ENCODE data around the gene COL23A1. TPM values are rescaled to one million over a fixed set of nuclear protein-coding genes. Genes with fewer than 3 reads are reported as not detected.

Gene COL23A1
- polyA plus RNA-seq, 3 donors: 0.11 to 0.21 TPM; not detected in 1

- no peak overlapping the region for H3K27ac Mint-ChIP-seq
- no peak overlapping the region for H3K9ac ChIP-seq (ENCODE audit: insufficient read depth, low read length, poor library complexity, severe bottlenecking)
- H3K36me3 ChIP-seq (replicated peaks in 1 of 2; ENCODE audit: control insufficient read depth in 1 of 2, insufficient read depth in 2 of 2, low read length in 2 of 2): no peaks in the 10 kb centered on the region
- H3K79me2 ChIP-seq (ENCODE audit: insufficient read depth, low read length): no peaks in the 10 kb centered on the region
- no peaks in the 10 kb centered on the region for H3K9me3 ChIP-seq (replicated peaks in 1 of 2; ENCODE audit: control insufficient read depth in 1 of 2, insufficient read depth in 1 of 2, low read length in 2 of 2)
- H3K9me3 Mint-ChIP-seq: peaks cover 0 to 2% (median 0%) of the 10 kb centered on the region in 7 donors
- H3K36me3 Mint-ChIP-seq: no peaks in the 10 kb centered on the region
- H3K27ac ChIP-seq (ENCODE audit: low read depth in 1 of 2, low read length in 2 of 2): no peak overlapping the region
- peaks cover 30 to 56% of the 10 kb centered on the region in 2 donors for H3K4me1 ChIP-seq (ENCODE audit: control insufficient read depth in 1 of 2, insufficient read depth in 2 of 2, low read length in 2 of 2)
- H3K27me3 ChIP-seq (ENCODE audit: control insufficient read depth in 2 of 2, insufficient read depth in 2 of 2, low read length in 2 of 2): no peaks in the 10 kb centered on the region
- intact Hi-C loops (cut with micrococcal nuclease): no loop called here
- H3K27me3 Mint-ChIP-seq (ENCODE audit: low read depth in 3 of 3): peaks cover 0 to 4% (median 2%) of the 10 kb centered on the region in 3 donors
- no peak overlapping the region for H3K4me3 Mint-ChIP-seq
- no peak for DNase-seq
- H3K4me1 Mint-ChIP-seq: peaks cover 22% of the 10 kb centered on the region
- no peaks in the 10 kb centered on the region for H4K20me1 ChIP-seq (ENCODE audit: insufficient read depth, low read length)
- WGBS (ENCODE audit: insufficient coverage): 93% methylated on average over 2 of the region's 2 CpGs
- H2AFZ ChIP-seq (ENCODE audit: insufficient read depth, low read depth, low read length, poor library complexity, severe bottlenecking): no peak overlapping the region
- H3K4me3 ChIP-seq (replicated peaks in 1 of 3; ENCODE audit: low read depth in 2 of 3, low read length in 3 of 3): no peak overlapping the region
- no peak overlapping the region for H3K4me2 ChIP-seq (replicated peaks; ENCODE audit: extremely low read depth, low read length, poor library complexity, severe bottlenecking)
- TF ChIP-seq CTCF (IDR thresholded peaks at IDR 0.05): no peak
These were observed 344.8 kb downstream of the COL23A1 start for GRCh38 chr5:178245389-178245788.

- no peak overlapping the region for H3K9ac ChIP-seq (ENCODE audit: insufficient read depth, low read length, poor library complexity, severe bottlenecking)
- peak overlapping the region in 5 of 7 donors; percentile 23 to 81 (median 26) for H3K27ac Mint-ChIP-seq
- no peak for TF ChIP-seq CTCF (IDR thresholded peaks at IDR 0.05)
- H3K27me3 Mint-ChIP-seq (ENCODE audit: low read depth in 3 of 3): peaks cover 0 to 3% (median 2%) of the 10 kb centered on the region in 3 donors
- no peaks in the 10 kb centered on the region for H3K36me3 Mint-ChIP-seq
- H3K4me3 Mint-ChIP-seq: no peak overlapping the region
- peaks cover 28% of the 10 kb centered on the region for H3K4me1 Mint-ChIP-seq
- DNase-seq: peak in 1 of 3 donors; percentile 30
- H3K36me3 ChIP-seq (replicated peaks in 1 of 2; ENCODE audit: control insufficient read depth in 1 of 2, insufficient read depth in 2 of 2, low read length in 2 of 2): no peaks in the 10 kb centered on the region
- H3K4me2 ChIP-seq (replicated peaks; ENCODE audit: extremely low read depth, low read length, poor library complexity, severe bottlenecking): no peak overlapping the region
- WGBS (ENCODE audit: insufficient coverage): no CpG with 5 or more reads among the region's 2 CpGs
- H4K20me1 ChIP-seq (ENCODE audit: insufficient read depth, low read length): no peaks in the 10 kb centered on the region
- no peaks in the 10 kb centered on the region for H3K79me2 ChIP-seq (ENCODE audit: insufficient read depth, low read length)
- peaks cover 0 to 2% (median 0%) of the 10 kb centered on the region in 7 donors for H3K9me3 Mint-ChIP-seq
- intact Hi-C loops (cut with micrococcal nuclease): no loop called here
- no peaks in the 10 kb centered on the region for H3K9me3 ChIP-seq (replicated peaks in 1 of 2; ENCODE audit: control insufficient read depth in 1 of 2, insufficient read depth in 1 of 2, low read length in 2 of 2)
- peak overlapping the region in 1 of 2 donors; percentile 10 for H3K27ac ChIP-seq (ENCODE audit: low read depth in 1 of 2, low read length in 2 of 2)
- H3K4me3 ChIP-seq (replicated peaks in 1 of 3; ENCODE audit: low read depth in 2 of 3, low read length in 3 of 3): no peak overlapping the region
- H2AFZ ChIP-seq (ENCODE audit: insufficient read depth, low read depth, low read length, poor library complexity, severe bottlenecking): no peak overlapping the region
- no peaks in the 10 kb centered on the region for H3K27me3 ChIP-seq (ENCODE audit: control insufficient read depth in 2 of 2, insufficient read depth in 2 of 2, low read length in 2 of 2)
- H3K4me1 ChIP-seq (ENCODE audit: control insufficient read depth in 1 of 2, insufficient read depth in 2 of 2, low read length in 2 of 2): peaks cover 38 to 59% of the 10 kb centered on the region in 2 donors
These were observed 345.6 kb downstream of the COL23A1 start for GRCh38 chr5:178244576-178244975.
